ENCODE results near the gene SLC22A23.

Gene SLC22A23

GRCh38 chr6:3318226-3318625, 138.6 kb downstream of the SLC22A23 start:
- Histone ChIP-seq H3K4me1 (ENCODE audit: low read length) (peaks cover 8% of the 10 kb centered on the region), H3K79me2 (ENCODE audit: low read length) (no peaks in the 10 kb centered on the region), H3K9ac (ENCODE audit: low read length) (no peak overlapping the region), H3K36me3 (replicated peaks; ENCODE audit: low read depth, low read length) (no peaks in the 10 kb centered on the region), H2AFZ (ENCODE audit: low read depth, low read length) (no peak overlapping the region), H3K9me3 (ENCODE audit: insufficient read depth, low read length) (no peaks in the 10 kb centered on the region), H3K27ac (ENCODE audit: low read length) (no peak overlapping the region), H3K27me3 (ENCODE audit: low read depth, low read length) (no peaks in the 10 kb centered on the region), H3K4me3 (ENCODE audit: low read length) (no peak overlapping the region), H4K20me1 (ENCODE audit: insufficient read depth, low read length) (no peaks in the 10 kb centered on the region), H3K4me2 (ENCODE audit: low read length) (no peak overlapping the region)
- TF ChIP-seq EZH2phosphoT487 (IDR thresholded peaks at IDR 0.05; ENCODE audit: low read depth) (no peak), CTCF (IDR thresholded peaks at IDR 0.05; ENCODE audit: low read depth, low read length) (no peak)

GRCh38 chr6:3317741-3318211, 139.1 kb downstream of the SLC22A23 start:
- no peak overlapping the region for H3K27ac ChIP-seq (ENCODE audit: low read length)
- H3K36me3 ChIP-seq (replicated peaks; ENCODE audit: low read depth, low read length) = no peaks in the 10 kb centered on the region
- no peak overlapping the region for H3K4me2 ChIP-seq (ENCODE audit: low read length)
- H3K4me3 ChIP-seq (ENCODE audit: low read length) = no peak overlapping the region
- H4K20me1 ChIP-seq (ENCODE audit: insufficient read depth, low read length) = no peaks in the 10 kb centered on the region
- no peaks in the 10 kb centered on the region for H3K9me3 ChIP-seq (ENCODE audit: insufficient read depth, low read length)
- H3K27me3 ChIP-seq (ENCODE audit: low read depth, low read length) = no peaks in the 10 kb centered on the region
- no peaks in the 10 kb centered on the region for H3K79me2 ChIP-seq (ENCODE audit: low read length)
- H3K9ac ChIP-seq (ENCODE audit: low read length) = no peak overlapping the region
- peaks cover 4% of the 10 kb centered on the region for H3K4me1 ChIP-seq (ENCODE audit: low read length)
- no peak overlapping the region for H2AFZ ChIP-seq (ENCODE audit: low read depth, low read length)
- TF ChIP-seq CTCF (IDR thresholded peaks at IDR 0.05; ENCODE audit: low read depth, low read length) (no peak), EZH2phosphoT487 (IDR thresholded peaks at IDR 0.05; ENCODE audit: low read depth) (no peak)

- Histone ChIP-seq H3K27me3 (ENCODE audit: low read depth, low read length) (no peaks in the 10 kb centered on the region), H3K4me2 (ENCODE audit: low read length) (no peak overlapping the region), H3K27ac (ENCODE audit: low read length) (no peak overlapping the region), H3K4me3 (ENCODE audit: low read length) (no peak overlapping the region), H3K36me3 (replicated peaks; ENCODE audit: low read depth, low read length) (no peaks in the 10 kb centered on the region), H3K4me1 (ENCODE audit: low read length) (no peaks in the 10 kb centered on the region), H3K79me2 (ENCODE audit: low read length) (no peaks in the 10 kb centered on the region), H3K9me3 (ENCODE audit: insufficient read depth, low read length) (no peaks in the 10 kb centered on the region), H4K20me1 (ENCODE audit: insufficient read depth, low read length) (no peaks in the 10 kb centered on the region), H3K9ac (ENCODE audit: low read length) (no peak overlapping the region), H2AFZ (ENCODE audit: low read depth, low read length) (no peak overlapping the region)
- TF ChIP-seq EZH2phosphoT487 (IDR thresholded peaks at IDR 0.05; ENCODE audit: low read depth) (no peak), CTCF (IDR thresholded peaks at IDR 0.05; ENCODE audit: low read depth, low read length) (no peak)
These were observed 140.0 kb downstream of the SLC22A23 start for GRCh38 chr6:3316818-3317217.

- Histone ChIP-seq H3K4me3 (ENCODE audit: low read length) (no peak overlapping the region), H3K9me3 (ENCODE audit: insufficient read depth, low read length) (no peaks in the 10 kb centered on the region), H3K4me1 (ENCODE audit: low read length) (no peaks in the 10 kb centered on the region), H3K27ac (ENCODE audit: low read length) (no peak overlapping the region), H3K36me3 (replicated peaks; ENCODE audit: low read depth, low read length) (no peaks in the 10 kb centered on the region), H4K20me1 (ENCODE audit: insufficient read depth, low read length) (no peaks in the 10 kb centered on the region), H3K27me3 (ENCODE audit: low read depth, low read length) (no peaks in the 10 kb centered on the region), H2AFZ (ENCODE audit: low read depth, low read length) (no peak overlapping the region), H3K9ac (ENCODE audit: low read length) (no peak overlapping the region), H3K79me2 (ENCODE audit: low read length) (no peaks in the 10 kb centered on the region), H3K4me2 (ENCODE audit: low read length) (no peak overlapping the region)
- TF ChIP-seq EZH2phosphoT487 (IDR thresholded peaks at IDR 0.05; ENCODE audit: low read depth) = no peak
- no peak for TF ChIP-seq CTCF (IDR thresholded peaks at IDR 0.05; ENCODE audit: low read depth, low read length)
These were observed 140.5 kb downstream of the SLC22A23 start for GRCh38 chr6:3316331-3316730.

Measured in OCI-LY3 (cell line).